Occipital lobe (tissue), 2 donors: ENCODE measurements around the gene CYFIP2. TPM values are rescaled to one million over a fixed set of nuclear protein-coding genes. Genes with fewer than 3 reads are reported as not detected.

Source experiments
- DNase-seq: peaks from one replicate; lab custom pipeline; 2025; lab: John Stamatoyannopoulos, UW
- total RNA-seq: library from RNA; depleted of rRNA; stranded (reverse); fragments of >200 nt; gene quantifications from one replicate; pipeline ENCODE4 v1.2.3, GENCODE V29; 2014

CYFIP2 gene
- total RNA-seq, 1 donor from 2014 or later = 84.7 TPM

- no peak for DNase-seq
Measured at GRCh38 chr5:157258450-157258849, 7.5 kb upstream of the CYFIP2 start.

- DNase-seq = no peak
Measured at GRCh38 chr5:157259699-157260098, 6.2 kb upstream of the CYFIP2 start.

- DNase-seq = no peak
Measured at GRCh38 chr5:157263496-157264090, 2.3 kb upstream of the CYFIP2 start.

- DNase-seq = no peak
Measured at GRCh38 chr5:157266286-157267007, 524 bp downstream of the CYFIP2 start.

GRCh38 chr5:157267025-157267424 lies 1.1 kb downstream of the CYFIP2 start:
- no peak for DNase-seq

GRCh38 chr5:157267761-157268480 lies 2.0 kb downstream of the CYFIP2 start:
- DNase-seq = no peak

GRCh38 chr5:157269165-157269671 lies 3.3 kb downstream of the CYFIP2 start:
- DNase-seq = no peak

- no peak for DNase-seq
Measured at GRCh38 chr5:157269761-157270272, 3.9 kb downstream of the CYFIP2 start.

GRCh38 chr5:157270771-157271170 lies 4.8 kb downstream of the CYFIP2 start:
- DNase-seq = no peak

GRCh38 chr5:157271740-157272271 lies 5.9 kb downstream of the CYFIP2 start:
- DNase-seq = no peak

- DNase-seq = no peak
Measured at GRCh38 chr5:157273131-157273556, 7.2 kb downstream of the CYFIP2 start.

GRCh38 chr5:157275403-157275802 lies 9.5 kb downstream of the CYFIP2 start:
- no peak for DNase-seq

- no peak for DNase-seq
Measured at GRCh38 chr5:157278319-157279037, 12.6 kb downstream of the CYFIP2 start.

- DNase-seq = no peak
Measured at GRCh38 chr5:157279605-157280239, 13.8 kb downstream of the CYFIP2 start.

- no peak for DNase-seq
Measured at GRCh38 chr5:157280927-157281326, 15.0 kb downstream of the CYFIP2 start.

- no peak for DNase-seq
Measured at GRCh38 chr5:157282150-157282549, 16.2 kb downstream of the CYFIP2 start.

GRCh38 chr5:157283434-157283833 lies 17.5 kb downstream of the CYFIP2 start:
- no peak for DNase-seq

- DNase-seq = no peak
Measured at GRCh38 chr5:157284458-157285212, 18.7 kb downstream of the CYFIP2 start.

- no peak for DNase-seq
Measured at GRCh38 chr5:157285310-157286035, 19.6 kb downstream of the CYFIP2 start.
